Right hindlimb (tissue), 1 donor: ENCODE results near the gene CKAP5.

Experiments
- DNase-seq: peaks from one replicate; pipeline ENCODE4 v3.0.0-alpha.2; 2018

Gene CKAP5

DNA sequence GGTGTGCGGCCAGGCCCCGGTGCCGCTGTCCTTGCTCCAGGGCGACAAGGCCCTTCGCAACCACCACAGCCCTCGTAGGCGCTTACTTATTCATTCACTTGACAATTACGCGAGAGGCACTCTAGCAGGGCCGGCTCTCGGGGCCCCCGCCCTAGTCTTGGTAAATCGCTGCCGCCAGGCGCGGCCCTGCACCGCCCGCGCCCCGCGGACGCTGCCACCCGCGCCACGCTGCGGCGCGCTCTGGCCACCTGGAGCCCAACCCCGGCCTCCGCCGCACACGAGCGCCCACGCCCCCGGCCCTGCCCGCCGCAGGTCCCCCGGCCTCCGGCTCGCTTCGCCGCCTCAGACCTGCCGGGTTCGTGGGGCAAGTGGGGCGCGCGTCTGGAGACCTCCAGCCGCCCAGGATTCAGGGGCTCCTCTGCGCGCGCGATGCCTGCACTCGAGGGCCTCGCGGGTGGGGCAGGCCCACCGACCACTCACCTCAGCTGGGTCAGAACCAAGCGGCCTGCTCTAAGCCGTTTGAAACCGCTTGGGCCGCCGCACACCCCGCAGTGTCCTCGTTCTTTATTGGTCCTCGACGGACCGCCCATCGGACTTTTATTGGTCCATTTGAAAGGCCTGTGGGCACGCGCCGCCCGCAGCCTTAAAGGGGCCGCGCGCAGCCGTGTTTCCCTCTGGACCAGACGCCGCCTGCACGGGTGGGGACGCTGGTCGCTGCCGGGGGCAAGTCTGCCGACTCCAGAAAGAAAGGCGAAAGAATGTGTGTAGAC lies at the start of gene CKAP5:
CKAP5 (minus strand) TSS at position 541 of the 770 bp plus-strand sequence. CDS start 25,049 bp downstream, outside the sequence.
- peak; percentile 93 for DNase-seq

DNA sequence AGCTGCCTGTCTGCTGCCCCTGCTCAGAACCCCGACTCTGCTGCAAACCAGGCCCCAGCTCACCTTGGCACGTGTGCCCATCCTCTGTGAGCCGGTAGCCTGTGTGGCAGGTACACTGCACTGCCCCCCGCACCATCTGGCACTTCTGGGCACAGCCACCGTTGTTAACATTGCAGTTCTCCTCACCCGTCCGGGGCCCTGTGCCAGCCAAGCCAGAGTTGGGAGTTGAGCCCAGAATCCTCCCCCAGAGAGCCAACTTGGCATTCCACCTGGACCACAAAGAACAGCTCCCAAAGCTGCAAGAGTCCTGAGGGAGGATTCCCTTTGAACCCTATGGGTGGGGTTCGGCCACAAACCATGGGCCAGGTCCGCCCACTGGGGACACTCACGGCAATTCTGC lies 49.7 kb upstream of the CKAP5 start:
- DNase-seq, result no peak

DNA sequence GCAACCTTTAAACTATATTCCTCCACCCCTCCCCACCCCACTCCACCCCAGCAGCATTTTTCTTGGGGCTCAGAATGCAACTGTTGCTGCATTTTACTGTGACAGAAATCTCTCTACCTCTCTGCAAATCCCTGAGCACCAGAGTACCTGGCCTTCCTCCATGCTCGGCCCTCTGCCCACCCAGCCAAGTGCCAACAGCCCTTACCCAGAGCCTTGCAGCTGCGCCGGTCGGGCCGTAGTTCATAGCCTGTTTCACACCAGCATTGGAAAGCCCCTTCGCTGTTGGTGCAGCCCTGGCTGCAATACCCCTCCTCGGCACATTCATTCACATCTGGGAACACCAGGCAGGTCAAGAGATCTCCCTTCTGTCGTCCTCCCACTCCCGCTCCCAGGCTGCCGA lies 48.9 kb upstream of the CKAP5 start:
- DNase-seq, result no peak

GRCh38 chr11:46894506-46894905 lies 48.4 kb upstream of the CKAP5 start:
- DNase-seq, result no peak

DNA sequence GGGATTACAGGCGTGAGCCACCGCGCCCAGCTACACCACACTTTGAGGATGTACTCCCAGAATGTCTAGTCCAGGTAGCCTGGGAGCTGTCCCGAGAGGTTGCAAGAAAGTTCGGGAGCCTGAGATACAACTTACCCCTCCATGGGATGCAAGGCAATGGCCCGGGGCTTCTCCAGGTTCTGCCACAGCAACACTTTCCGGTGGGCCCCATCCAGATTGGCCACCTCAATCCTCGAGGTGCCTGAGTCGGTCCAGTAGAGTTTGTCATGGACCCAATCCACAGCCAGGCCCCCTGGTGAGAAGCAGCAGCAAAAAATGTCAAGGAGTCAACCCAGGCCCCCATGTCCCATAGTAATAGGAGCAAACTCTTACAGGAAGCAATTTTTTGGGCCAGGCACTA lies 46.8 kb upstream of the CKAP5 start:
- no peak for DNase-seq

DNA sequence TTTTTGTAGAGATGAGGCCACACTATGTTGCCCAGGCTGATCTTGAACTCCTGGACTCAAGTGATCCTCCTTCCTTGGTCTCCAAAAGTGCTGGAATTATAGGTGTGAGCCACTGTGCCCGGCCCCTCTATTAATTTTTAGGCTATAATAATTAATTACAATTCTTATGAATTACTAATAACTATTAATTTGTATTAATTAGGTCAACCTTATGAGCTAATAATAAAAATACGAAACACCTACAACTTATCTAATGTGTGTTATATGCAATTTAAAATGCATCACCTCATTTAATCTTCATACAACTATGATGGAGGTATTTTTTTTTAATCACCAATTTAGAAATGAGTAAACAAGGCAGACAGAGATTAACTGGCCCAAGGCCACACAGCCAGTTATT lies 46.0 kb upstream of the CKAP5 start:
- no peak for DNase-seq

DNA sequence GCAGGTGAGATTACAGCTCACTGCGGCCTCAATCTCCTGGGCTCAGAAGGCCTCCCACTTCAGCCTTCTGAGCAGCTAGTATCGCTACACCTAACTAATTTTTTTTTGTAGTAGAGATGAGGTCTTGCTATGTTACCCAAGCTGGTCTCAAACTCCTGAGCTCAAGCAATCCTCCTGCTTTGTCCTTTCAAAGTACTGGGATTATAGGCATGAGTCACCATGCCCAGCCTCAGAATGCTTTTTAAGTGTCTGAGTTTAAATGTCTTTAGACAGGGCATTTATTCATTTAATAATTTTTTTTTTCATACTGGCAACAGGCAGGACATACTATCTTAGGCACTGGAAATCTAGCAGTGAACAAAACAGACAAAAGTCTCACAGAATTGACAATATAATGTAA lies 44.6 kb upstream of the CKAP5 start:
- DNase-seq, result no peak

GRCh38 chr11:46889689-46890475 lies 43.8 kb upstream of the CKAP5 start:
- DNase-seq, result peak; percentile 77

GRCh38 chr11:46889251-46889650 lies 43.2 kb upstream of the CKAP5 start:
- DNase-seq, result no peak

DNA sequence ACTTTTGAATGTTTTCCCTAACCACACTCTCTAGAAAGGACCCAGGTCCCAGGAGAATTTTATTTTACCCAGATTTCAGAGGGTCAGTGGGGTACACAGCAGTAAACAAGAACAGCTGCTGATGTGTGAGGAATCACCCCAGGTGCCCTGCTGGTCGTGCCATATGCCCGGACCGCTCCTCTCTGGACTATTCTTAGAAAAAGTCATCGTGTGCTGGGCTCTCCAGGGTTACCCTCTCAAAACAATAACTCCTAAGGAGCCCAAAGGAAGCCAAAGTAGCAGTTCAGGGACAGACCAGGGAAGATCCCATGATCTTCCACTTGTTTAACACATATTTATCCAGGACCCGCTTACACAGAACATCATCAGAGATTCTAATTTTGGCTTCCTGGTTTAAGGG lies 42.6 kb upstream of the CKAP5 start:
- DNase-seq, result no peak

DNA sequence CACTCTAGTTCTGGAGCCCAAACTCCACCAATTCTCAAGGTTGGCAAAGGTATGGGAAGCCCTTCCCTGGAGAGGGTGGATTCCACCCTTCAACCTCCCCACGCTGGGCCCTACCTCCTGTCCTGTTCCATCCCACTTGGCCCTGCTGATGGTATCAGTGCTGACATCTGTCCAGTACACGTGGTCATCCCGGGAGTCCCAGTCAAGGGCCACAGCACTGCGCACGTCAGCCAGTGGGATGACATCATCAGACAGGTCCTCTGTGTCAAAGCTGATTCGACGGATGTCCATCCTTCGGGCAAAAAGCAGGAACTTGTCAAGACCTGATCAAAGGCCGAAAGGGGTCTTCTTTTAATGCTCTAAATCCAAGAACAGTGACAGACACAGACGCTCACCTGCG lies 40.1 kb upstream of the CKAP5 start:
- DNase-seq, result no peak

DNA sequence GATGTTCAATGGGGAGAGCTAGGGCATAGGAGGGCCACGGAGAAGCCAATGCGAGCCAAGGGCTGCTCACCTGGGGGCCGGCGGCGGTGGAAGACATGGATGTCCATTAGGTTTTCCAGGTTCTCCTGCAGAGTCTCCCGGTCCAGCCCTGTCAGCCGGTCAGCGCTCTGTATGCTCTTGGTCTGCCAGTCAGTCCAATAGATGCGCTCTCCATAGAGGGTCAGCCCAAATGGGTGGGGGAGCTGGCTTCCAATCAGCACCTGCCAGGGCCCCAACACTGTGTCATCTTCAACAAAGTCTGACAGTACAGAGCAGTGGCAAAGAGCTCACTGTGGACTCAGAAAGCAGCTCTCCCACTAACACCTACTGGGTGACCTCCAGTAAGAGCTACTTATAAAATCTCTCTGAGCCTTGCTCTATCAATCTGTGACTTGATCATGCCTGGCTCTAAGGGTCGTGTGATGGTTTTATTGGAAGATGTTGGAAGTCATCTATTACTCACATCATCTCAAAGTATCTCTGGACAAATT lies 33.0 kb upstream of the CKAP5 start:
- DNase-seq, result no peak

GRCh38 chr11:46877580-46877979 lies 31.5 kb upstream of the CKAP5 start:
- no peak for DNase-seq

GRCh38 chr11:46876471-46876870 lies 30.4 kb upstream of the CKAP5 start:
- no peak for DNase-seq

DNA sequence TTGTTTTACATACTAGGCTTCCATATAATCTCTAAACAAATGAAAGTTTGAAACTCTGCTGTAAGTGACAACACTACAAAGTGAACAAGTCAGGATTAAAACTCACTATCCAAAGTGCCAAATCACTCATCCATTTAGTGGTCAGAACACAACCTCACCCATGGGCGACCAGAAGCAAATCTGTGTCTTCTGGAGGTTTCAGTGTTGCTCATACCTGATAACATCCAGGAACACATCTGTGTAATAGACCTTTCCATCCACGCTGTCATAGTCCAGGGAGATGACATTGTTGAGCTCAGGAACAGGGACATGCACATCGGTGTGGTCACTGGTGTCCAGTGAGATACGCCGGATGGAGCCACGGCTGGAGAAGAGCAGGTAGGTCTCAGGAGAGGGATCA lies 28.5 kb upstream of the CKAP5 start:
- no peak for DNase-seq

- DNase-seq, result no peak
These were observed 22.8 kb upstream of the CKAP5 start for GRCh38 chr11:46868912-46869311.

DNA sequence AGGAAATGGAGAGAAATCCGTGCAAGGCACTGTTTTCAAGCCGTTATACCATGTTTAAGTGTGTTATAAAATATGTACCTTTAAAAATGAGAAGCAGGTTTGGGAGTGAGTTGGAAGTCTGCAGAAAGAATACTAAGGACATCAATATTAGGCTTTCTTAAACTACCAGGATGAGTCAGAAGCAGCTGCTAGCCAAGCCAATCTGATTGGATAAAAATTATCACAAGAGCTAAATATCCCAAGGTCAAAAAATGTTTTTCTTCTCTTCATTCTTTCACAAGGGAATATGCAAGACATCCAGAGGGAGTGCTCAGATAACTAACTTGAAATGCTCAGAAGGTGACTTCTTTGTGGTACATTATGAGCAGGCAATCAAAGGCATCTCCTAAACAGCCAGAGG lies 19.3 kb upstream of the CKAP5 start:
- DNase-seq, result no peak

GRCh38 chr11:46860218-46860617 lies 14.1 kb upstream of the CKAP5 start:
- DNase-seq, result no peak

GRCh38 chr11:46858920-46859546 lies 13.0 kb upstream of the CKAP5 start:
- no peak for DNase-seq

GRCh38 chr11:46857666-46858065 lies 11.6 kb upstream of the CKAP5 start:
- no peak for DNase-seq

GRCh38 chr11:46856605-46857343 lies 10.7 kb upstream of the CKAP5 start:
- DNase-seq, result no peak

DNA sequence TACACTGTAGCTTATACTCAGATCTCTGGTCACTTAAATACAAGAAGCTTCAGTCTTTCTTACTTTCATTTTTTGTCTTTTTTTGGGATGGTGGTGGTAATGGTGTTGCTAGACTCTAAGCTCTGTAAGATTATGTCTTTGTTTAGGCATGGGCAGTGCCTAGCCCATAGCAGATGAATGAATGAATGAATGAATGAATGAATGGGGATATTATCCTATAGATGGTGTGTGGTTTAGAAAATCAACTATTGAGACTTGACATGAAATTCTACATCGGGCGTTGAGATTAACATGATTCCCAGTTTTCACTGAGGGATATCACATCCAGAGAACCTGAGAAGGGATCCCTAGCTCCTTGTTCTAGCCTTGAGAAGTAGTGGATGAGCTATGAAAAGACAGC lies 9.8 kb upstream of the CKAP5 start:
- DNase-seq, result no peak

GRCh38 chr11:46855167-46855566 lies 9.1 kb upstream of the CKAP5 start:
- no peak for DNase-seq
